Diencephalon (tissue), 1 donor: ENCODE data around the gene C5. TPM values are rescaled to one million over a fixed set of nuclear protein-coding genes. Genes with fewer than 3 reads are reported as not detected.

ENCODE experiments used
- total RNA-seq: library from RNA; depleted of rRNA; stranded (reverse); fragments of >200 nt; gene quantifications from one replicate; pipeline ENCODE4 v1.2.3, GENCODE V29; 2014

Gene C5
- 6.9 TPM for total RNA-seq

DNA sequence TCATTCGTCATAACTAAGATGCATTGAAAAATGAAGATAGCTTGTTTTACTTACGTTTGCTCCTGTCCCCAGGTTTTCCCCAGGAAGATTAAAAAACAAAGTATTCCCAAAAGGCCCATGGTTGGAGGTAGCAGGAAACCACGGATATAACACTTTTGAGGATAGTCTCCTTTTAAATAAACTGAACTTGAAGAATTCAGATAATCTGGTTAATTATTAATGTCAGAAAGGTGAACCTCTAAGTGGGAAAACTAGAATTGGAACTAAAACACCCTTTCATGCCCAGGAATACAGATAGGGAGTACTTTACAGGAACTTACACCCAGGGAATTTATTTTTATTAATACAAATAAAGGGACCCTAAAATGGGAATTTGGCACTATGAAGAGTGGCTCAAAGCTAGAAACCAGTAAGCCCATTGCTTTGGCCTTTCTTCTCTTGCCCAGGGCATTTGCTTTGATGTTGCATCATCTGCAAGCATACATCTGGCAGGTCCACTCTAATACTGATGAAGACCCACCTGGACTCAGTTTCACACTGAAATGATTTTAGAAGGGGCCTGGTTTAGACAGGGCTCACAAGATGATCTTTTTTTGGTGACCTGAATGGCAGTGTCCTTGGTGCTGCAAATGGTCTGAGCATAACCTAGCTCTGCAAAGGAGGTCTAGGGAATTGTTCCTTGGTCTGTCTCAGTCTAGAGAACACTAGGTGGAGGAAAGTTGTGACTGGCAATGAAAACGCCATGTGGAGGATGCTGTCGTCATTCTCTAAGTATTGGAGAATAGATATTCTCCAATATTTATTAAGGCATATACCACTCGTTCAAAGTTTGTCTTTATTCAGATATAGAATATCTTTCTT lies at the start of gene C5:
Gene C5 (minus strand): TSS at position 148 of the 861 bp plus-strand sequence. CDS start 29 bp downstream, at position 119.

GRCh38 chr9:121074370-121075250 lies 24.5 kb upstream of the C5 start, which contains the start of gene CNTRL:
Gene CNTRL (plus strand): TSS chr9:121074955. CDS start chr9:121088327, 13,372 bp downstream.

GRCh38 chr9:120926397-120926928 lies 123.6 kb downstream of the C5 start, which contains the start of gene TRAF1:
Gene TRAF1 (minus strand): TSS chr9:120926796. CDS start chr9:120926075, 721 bp downstream.

Other genes starting within 250 kb of the C5 start
- 37.8 TPM for gene PSMD5, start 207.4 kb downstream of the C5 start, total RNA-seq
- gene PHF19, start 173.1 kb downstream of the C5 start, total RNA-seq, result 8.3 TPM
- 2.8 TPM for gene TRAF1, start 123.5 kb downstream of the C5 start, total RNA-seq
- gene CNTRL, start 24.7 kb upstream of the C5 start, total RNA-seq, result 19.1 TPM
- gene RAB14, start 151.6 kb upstream of the C5 start, total RNA-seq, result 65.0 TPM
- gene GSN, start 217.9 kb upstream of the C5 start, total RNA-seq, result 45.4 TPM